Ishikawa (cell line): ENCODE data around the gene PHYKPL.

Experiments
- CEBPB ChIP-seq: IDR thresholded peaks from 2 replicates; pipeline ENCODE4 v1.6.1; 2012
- CREB1 ChIP-seq: IDR thresholded peaks from 2 replicates; pipeline ENCODE4 v1.6.1; 2012; ENCODE audit warnings: low read depth
- EGR1 ChIP-seq: IDR thresholded peaks from 2 replicates; pipeline ENCODE4 v1.6.1; 2012
- EP300 ChIP-seq: IDR thresholded peaks from 2 replicates; pipeline ENCODE4 v1.6.1; 2012; ENCODE audit warnings: borderline replicate concordance
- FOXM1 ChIP-seq: IDR thresholded peaks from 2 replicates; pipeline ENCODE4 v1.6.1; 2012; ENCODE audit warnings: low read depth, borderline replicate concordance
- MAX ChIP-seq: IDR thresholded peaks from 2 replicates; pipeline ENCODE4 v1.6.1; 2012
- RAD21 ChIP-seq: IDR thresholded peaks from 2 replicates; pipeline ENCODE4 v1.6.1; 2012; ENCODE audit warnings: low read depth
- REST ChIP-seq: IDR thresholded peaks from 2 replicates; pipeline ENCODE4 v1.6.1; 2012; ENCODE audit warnings: low read depth, mild to moderate bottlenecking
- TAF1 ChIP-seq: IDR thresholded peaks from 2 replicates; pipeline ENCODE4 v1.6.1; 2012; ENCODE audit warnings: low read depth, mild to moderate bottlenecking
- TCF12 ChIP-seq: IDR thresholded peaks from 2 replicates; pipeline ENCODE4 v1.6.1; 2012; ENCODE audit warnings: low read depth
- TEAD4 ChIP-seq: IDR thresholded peaks from 2 replicates; pipeline ENCODE4 v1.6.1; 2012
- USF1 ChIP-seq: IDR thresholded peaks from 2 replicates; pipeline ENCODE4 v1.6.1; 2012
- YY1 ChIP-seq: IDR thresholded peaks from 2 replicates; pipeline ENCODE4 v1.6.1; 2012; ENCODE audit warnings: low read depth
- ZBTB7A ChIP-seq: IDR thresholded peaks from 2 replicates; pipeline ENCODE4 v1.6.1; 2012; ENCODE audit warnings: low read depth

- TF ChIP-seq TAF1 (no peak), EP300 (no peak), MAX (no peak), EGR1 (no peak), TEAD4 (no peak), TCF12 (no peak), REST (no peak), USF1 (no peak), ZBTB7A (no peak), YY1 (no peak), RAD21 (no peak), CEBPB (no peak), FOXM1 (no peak), CREB1 (no peak)
Measured at GRCh38 chr5:178252258-178252657, 19.7 kb upstream of the PHYKPL start.
